Colonic mucosa (tissue), 4 donors: Measurements from ENCODE around the gene UBE2B. TPM values are rescaled to one million over a fixed set of nuclear protein-coding genes. Genes with fewer than 3 reads are reported as not detected.
"Not testable (repeated sequence)": the region's sequence is repeated elsewhere in the genome, so short reads cannot be mapped to it uniquely, and the experiment has no call there.

Experiments
- DNase-seq: peaks from one replicate; pipeline ENCODE4 v3.0.0-alpha.2; 2020
- H3K27ac ChIP-seq: fragments of 200-600 bp; one replicate; pipeline ENCODE4 v1.8.0; 2021
- H3K27me3 ChIP-seq: fragments of 200-600 bp; one replicate; pipeline ENCODE4 v1.8.0; 2021
- H3K36me3 ChIP-seq: fragments of 200-600 bp; one replicate; pipeline ENCODE4 v1.8.0; 2021
- H3K4me1 ChIP-seq: fragments of 200-600 bp; one replicate; pipeline ENCODE4 v1.8.0; 2021; ENCODE audit warnings: mild to moderate bottlenecking
- H3K4me3 ChIP-seq: fragments of 200-600 bp; one replicate; pipeline ENCODE4 v1.8.0; 2021
- H3K9ac ChIP-seq, 2 donors: one replicate each; pipeline ENCODE4 v1.7.0; 2013; ENCODE audit warnings: control low read depth in 2 of 2, low read depth in 2 of 2, low read length in 2 of 2
- H3K9me3 ChIP-seq: fragments of 200-600 bp; one replicate; pipeline ENCODE4 v1.8.0; 2021
- CTCF ChIP-seq: fragments of 200-600 bp; IDR thresholded peaks from one replicate; pipeline ENCODE4 v1.8.0; 2022; ENCODE audit warnings: antibody characterized with exemption, mild to moderate bottlenecking
- intact Hi-C: fragments of 100-400 bp; cut with DNase I; formaldehyde crosslinking; loops from one replicate; pipeline ENCODE4 v1.14.1; 2022
- total RNA-seq, 2 donors: library from RNA; stranded (reverse); fragmentation: NEBNext Ultra II Directional in 1 of 2; extraction: Animal tissue kit (Norgen Biotek cat#: 25700) in 1 of 2; gene quantifications; one replicate each; pipeline ENCODE4 v1.2.1, GENCODE V29; 2021
- donor health status: healthy.
- donor health status: DM: no; HTN: no; CAD: no.
- donor health status: DM: no; HTN: no; CAD: no.

UBE2B gene
- total RNA-seq, 2 donors from 2014 or later, result 55.2 to 128 TPM

- Histone ChIP-seq H3K4me1 (peaks cover 3% of the 10 kb centered on the region), H3K27me3 (no peaks in the 10 kb centered on the region), H3K36me3 (no peaks in the 10 kb centered on the region), H3K9me3 (no peaks in the 10 kb centered on the region), H3K9ac (no peak overlapping the region), H3K27ac (no peak overlapping the region), H3K4me3 (no peak overlapping the region)
- no peak for TF ChIP-seq CTCF
- intact Hi-C loops, result loop anchor here (10.0 kb wide), 1 partner anchor 151 kb away; the partner anchor contains the start of gene JADE2
- no peak for DNase-seq
Observed at GRCh38 chr5:134374232-134374631, 2.9 kb downstream of the UBE2B start.

GRCh38 chr5:134380346-134380745, 9.0 kb downstream of the UBE2B start:
- intact Hi-C loops, result no loop called here
- Histone ChIP-seq H3K9ac (no peak overlapping the region), H3K27ac (no peak overlapping the region), H3K9me3 (no peaks in the 10 kb centered on the region), H3K36me3 (peaks cover 35% of the 10 kb centered on the region), H3K4me1 (no peaks in the 10 kb centered on the region), H3K4me3 (no peak overlapping the region), H3K27me3 (no peaks in the 10 kb centered on the region)
- no peak for DNase-seq
- no peak for TF ChIP-seq CTCF

DNA sequence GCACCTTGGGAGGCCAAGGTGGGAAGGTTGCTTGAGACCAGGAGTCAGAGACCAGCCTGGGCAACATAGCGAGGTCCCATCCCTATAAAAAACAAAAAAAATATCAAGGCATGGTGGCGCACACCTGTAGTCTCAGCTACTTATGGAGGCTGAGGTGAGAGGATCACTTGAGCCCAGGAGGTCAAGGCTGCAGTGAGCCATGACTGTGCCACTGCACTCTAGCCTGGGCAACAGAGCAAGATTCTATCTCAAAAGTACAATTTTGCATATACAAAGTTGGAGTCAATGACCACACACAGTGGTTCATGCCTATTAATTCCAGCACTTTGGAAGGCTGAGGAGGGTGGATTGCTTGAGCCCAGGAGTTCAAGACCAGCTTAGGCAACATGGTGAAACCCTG, 10.8 kb downstream of the UBE2B start:
- H3K9me3 ChIP-seq, result not testable (repeated sequence)

DNA sequence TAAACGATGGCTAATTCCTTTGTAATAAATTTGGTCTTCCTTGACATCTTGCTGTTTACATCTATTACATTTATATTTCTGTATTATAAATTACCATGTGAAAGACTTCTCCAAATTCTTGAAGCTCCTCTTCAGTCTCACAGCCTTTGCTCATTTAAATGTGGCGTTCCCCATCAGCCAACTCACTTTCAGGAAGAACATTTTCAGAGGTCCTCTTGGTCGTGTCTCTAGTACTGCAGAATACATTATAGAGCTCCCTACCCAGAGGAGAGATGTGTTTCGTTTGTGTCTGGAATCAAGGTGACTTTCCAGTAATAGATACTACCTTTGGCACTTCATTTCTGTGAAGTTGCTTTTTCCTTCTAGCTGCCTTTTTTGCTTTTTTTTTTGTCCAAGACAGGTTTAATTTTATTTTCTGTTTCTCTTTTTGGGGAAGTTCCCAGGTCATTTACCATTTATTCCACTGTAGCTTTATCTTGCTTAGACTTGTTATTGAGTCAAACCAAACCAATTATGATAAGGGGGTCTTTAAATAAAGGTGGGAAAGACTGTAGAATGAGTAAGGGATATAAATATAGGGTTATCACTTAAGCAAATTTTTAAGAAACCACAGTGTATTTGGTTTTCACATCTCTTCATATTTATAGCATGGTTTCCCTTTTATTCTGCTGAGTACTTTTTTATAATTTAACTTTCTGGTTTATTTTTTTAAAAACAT, 12.8 kb downstream of the UBE2B start:
- no peak overlapping the region for H3K9ac ChIP-seq
- H3K36me3 ChIP-seq, result peaks cover 46% of the 10 kb centered on the region
- no peaks in the 10 kb centered on the region for H3K27me3 ChIP-seq
- no peak overlapping the region for H3K4me3 ChIP-seq
- intact Hi-C loops, result no loop called here
- H3K4me1 ChIP-seq, result no peaks in the 10 kb centered on the region
- no peak for TF ChIP-seq CTCF
- no peak for DNase-seq
- H3K9me3 ChIP-seq, result no peaks in the 10 kb centered on the region
- H3K27ac ChIP-seq, result no peak overlapping the region

More for the DNA sequence above, 10.8 kb downstream of the UBE2B start:
- H3K9ac ChIP-seq, DNase-seq, H3K4me3 ChIP-seq, H3K27me3 ChIP-seq, H3K27ac ChIP-seq, H3K4me1 ChIP-seq, intact Hi-C loops: not testable (repeated sequence)
- H3K36me3 ChIP-seq, result peaks cover 39% of the 10 kb centered on the region

GRCh38 chr5:134387443-134387842, 16.1 kb downstream of the UBE2B start:
- no peak overlapping the region for H3K9ac ChIP-seq
- H3K27me3 ChIP-seq, result no peaks in the 10 kb centered on the region
- no peaks in the 10 kb centered on the region for H3K4me1 ChIP-seq
- intact Hi-C loops, result no loop called here
- H3K4me3 ChIP-seq, result no peak overlapping the region
- no peak for DNase-seq
- H3K27ac ChIP-seq, result no peak overlapping the region
- no peak for TF ChIP-seq CTCF
- peaks cover 36% of the 10 kb centered on the region for H3K36me3 ChIP-seq
- H3K9me3 ChIP-seq, result no peaks in the 10 kb centered on the region

- no peak for TF ChIP-seq CTCF
- intact Hi-C loops, result no loop called here
Observed at GRCh38 chr5:134392301-134392700, 20.9 kb downstream of the UBE2B start.

More at GRCh38 chr5:134392301-134392700, 20.9 kb downstream of the UBE2B start:
- Histone ChIP-seq H3K27me3 (no peaks in the 10 kb centered on the region), H3K4me3 (no peak overlapping the region), H3K9me3 (no peaks in the 10 kb centered on the region), H3K27ac (no peak overlapping the region), H3K9ac (no peak overlapping the region), H3K4me1 (no peaks in the 10 kb centered on the region), H3K36me3 (peaks cover 25% of the 10 kb centered on the region)
- DNase-seq, result no peak
